GM18873 (cell line): Measurements from ENCODE around the gene ADH4.
"Not testable (repeated sequence)": the region's sequence is repeated elsewhere in the genome, so short reads cannot be mapped to it uniquely, and the experiment has no call there.

ENCODE experiments used
- ATAC-seq: cut with Tn5 transposase; IDR thresholded peaks from one replicate; pipeline ENCODE4 v1.9.1; 2021; ENCODE audit warnings: mild to moderate bottlenecking, moderate library complexity, moderate number of reproducible peaks; ENCODE audit not compliant: unreplicated experiment, low FRiP score

Gene ADH4

DNA sequence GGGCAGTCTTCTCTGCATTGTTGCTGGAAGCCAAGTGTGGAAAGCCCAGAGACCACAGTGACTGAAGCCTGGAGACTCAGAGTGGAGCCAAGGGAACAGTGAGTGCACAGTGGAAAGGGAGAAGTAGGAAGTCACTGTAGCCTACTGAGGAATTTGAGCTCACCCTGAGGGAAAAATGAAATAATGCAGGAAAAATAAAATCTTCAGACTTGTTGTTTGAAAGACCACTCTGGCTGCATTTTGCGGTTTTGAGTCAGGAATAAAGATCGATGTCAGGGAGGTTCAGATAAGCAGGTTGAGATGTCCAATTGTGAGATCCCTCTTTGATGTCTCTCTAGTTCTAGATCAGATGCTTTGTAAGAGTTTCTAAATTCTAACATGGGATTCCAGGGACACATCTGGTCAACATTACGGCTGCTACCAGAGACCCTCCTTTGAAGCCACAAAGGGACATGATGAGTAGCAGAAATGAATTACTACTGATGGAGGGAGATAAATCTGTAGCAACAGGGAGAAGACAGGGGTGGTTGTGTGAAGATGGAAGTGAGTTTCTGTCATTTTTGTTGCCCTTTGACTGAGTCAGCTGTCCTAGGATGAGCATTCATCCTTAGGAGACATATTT lies 8.4 kb downstream of the ADH4 start:
- ATAC-seq: no peak

GRCh38 chr4:99134586-99134985 lies 9.5 kb downstream of the ADH4 start:
- no peak for ATAC-seq

GRCh38 chr4:99131378-99131777 lies 12.7 kb downstream of the ADH4 start:
- no peak for ATAC-seq

- ATAC-seq: no peak
Measured at GRCh38 chr4:99126376-99126775, 17.7 kb downstream of the ADH4 start.

GRCh38 chr4:99121008-99121407 lies 23.1 kb downstream of the ADH4 start:
- ATAC-seq: no peak

DNA sequence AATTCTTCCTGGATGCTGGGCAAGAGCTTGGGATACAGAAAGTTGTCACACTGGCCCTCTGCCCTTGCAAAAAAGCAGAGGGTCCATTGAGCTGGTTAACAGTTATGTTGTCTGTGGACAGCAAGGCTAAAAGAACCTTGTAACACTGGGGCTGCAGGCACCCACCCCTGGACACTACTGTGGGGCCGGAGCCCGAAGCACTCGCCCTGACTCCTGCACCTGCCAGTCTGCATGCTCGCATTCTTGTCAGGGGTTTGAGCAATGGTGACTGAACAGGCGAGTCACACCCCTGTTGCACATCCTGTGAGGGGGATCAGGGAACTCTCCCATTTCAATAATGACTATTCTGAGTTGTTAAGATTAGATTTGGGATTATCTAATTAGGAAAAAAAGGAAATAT lies 23.6 kb downstream of the ADH4 start:
- no peak for ATAC-seq

GRCh38 chr4:99117876-99118693 lies 26.0 kb downstream of the ADH4 start:
- ATAC-seq: no peak

GRCh38 chr4:99117122-99117841 lies 26.8 kb downstream of the ADH4 start:
- ATAC-seq: not testable (repeated sequence)

- ATAC-seq: not testable (repeated sequence)
Measured at GRCh38 chr4:99109286-99109685, 34.8 kb downstream of the ADH4 start.

DNA sequence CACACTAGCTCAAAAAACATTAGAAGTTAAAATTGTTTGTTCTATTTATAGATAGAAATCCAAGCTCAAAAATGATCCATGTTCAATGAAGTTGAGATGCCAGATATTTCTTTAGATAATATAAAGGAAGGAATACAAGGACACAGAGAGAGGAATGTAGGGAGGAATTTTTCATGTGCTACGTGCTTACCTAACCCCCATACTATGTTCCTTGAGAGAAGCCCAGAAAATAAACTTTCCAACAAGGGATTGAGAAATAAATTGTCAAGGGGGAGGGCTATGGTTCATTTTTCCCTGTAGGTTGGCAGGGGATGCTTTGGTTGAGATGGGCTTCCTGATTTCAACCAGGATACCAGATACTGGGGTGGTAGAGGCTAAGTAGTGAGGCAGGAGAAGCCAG lies 39.9 kb downstream of the ADH4 start:
- no peak for ATAC-seq

DNA sequence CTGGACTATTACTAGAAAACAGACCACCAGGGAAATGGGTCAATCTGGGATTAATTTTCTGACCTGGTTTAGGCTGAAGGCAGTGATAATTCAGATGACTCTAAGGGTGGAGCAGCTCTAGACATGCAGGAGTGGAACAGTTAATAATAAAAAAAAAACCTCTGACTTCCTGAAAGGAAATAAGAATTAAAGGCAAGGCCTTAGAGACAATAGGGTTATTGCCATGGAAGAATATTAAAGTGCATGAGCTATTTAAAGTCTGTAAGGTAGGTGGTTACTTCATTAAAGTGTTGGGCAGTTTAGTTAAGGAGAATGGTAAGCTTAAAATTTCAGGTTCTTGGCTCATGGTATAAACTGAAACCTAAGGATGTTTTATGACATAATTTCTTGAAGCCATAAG lies 40.9 kb downstream of the ADH4 start:
- no peak for ATAC-seq

- ATAC-seq: no peak
Measured at GRCh38 chr4:99102634-99103033, 41.5 kb downstream of the ADH4 start.

DNA sequence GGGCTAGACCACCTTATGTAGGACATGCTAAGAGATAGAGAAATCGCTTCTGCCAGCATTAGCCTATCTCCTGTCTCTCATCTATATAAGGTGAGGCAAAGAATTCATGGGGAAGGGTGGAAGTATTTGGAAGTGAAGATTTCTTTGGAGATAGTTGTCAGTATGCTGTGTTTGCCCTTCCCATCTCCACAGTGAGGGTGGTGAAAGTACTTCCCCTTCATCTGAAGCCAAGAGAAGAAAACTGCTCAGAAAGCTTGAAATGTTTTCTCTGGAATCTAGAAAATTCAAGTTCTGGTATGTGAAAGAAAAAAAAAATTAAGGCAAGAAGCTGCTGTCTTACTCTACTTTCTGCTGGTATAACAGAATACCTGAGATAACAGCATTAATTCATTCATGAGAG lies 43.2 kb downstream of the ADH4 start:
- no peak for ATAC-seq

DNA sequence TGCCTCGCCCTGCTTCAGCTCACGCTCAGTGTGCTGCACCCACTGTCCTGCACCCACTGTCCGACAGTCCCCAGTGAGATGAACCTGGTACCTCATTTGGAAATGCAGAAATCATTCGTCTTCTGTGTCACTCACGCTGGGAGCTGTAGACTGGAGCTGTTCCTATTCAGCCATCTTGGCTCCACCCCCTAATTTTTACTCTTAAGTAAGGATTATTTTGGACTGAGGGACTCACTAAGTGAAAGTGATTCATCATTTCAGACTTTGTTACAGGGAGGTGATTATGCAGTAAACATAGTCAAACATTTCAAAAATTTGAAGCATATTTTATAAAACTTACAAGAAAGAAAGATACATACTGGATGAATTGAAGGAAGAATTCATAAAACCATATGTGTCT lies 44.3 kb downstream of the ADH4 start:
- ATAC-seq: not testable (repeated sequence)

DNA sequence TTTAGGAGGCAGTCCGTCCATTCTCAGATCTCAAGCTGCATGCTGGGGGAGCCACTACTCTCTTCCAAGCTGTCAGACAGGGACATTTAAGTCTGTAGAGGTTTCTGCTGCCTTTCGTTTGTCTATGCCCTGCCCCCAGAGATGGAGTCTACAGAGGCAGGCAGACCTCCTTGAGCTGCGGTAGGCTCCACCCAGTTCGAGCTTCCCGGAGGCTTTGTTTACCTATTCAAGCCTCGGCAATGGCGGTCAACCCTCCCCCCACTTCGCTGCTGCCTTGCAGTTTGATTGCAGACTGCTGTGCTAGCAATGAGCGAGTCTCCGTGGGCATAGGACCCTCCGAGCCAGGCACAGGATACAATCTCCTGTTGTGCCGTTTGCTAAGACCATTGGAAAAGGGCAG lies 44.8 kb downstream of the ADH4 start:
- no peak for ATAC-seq

GRCh38 chr4:99091841-99092240 lies 52.3 kb downstream of the ADH4 start:
- not testable (repeated sequence) for ATAC-seq

- ATAC-seq: no peak
Measured at GRCh38 chr4:99091216-99091575, 52.9 kb downstream of the ADH4 start.

GRCh38 chr4:99090481-99091215 lies 53.4 kb downstream of the ADH4 start:
- ATAC-seq: no peak

DNA sequence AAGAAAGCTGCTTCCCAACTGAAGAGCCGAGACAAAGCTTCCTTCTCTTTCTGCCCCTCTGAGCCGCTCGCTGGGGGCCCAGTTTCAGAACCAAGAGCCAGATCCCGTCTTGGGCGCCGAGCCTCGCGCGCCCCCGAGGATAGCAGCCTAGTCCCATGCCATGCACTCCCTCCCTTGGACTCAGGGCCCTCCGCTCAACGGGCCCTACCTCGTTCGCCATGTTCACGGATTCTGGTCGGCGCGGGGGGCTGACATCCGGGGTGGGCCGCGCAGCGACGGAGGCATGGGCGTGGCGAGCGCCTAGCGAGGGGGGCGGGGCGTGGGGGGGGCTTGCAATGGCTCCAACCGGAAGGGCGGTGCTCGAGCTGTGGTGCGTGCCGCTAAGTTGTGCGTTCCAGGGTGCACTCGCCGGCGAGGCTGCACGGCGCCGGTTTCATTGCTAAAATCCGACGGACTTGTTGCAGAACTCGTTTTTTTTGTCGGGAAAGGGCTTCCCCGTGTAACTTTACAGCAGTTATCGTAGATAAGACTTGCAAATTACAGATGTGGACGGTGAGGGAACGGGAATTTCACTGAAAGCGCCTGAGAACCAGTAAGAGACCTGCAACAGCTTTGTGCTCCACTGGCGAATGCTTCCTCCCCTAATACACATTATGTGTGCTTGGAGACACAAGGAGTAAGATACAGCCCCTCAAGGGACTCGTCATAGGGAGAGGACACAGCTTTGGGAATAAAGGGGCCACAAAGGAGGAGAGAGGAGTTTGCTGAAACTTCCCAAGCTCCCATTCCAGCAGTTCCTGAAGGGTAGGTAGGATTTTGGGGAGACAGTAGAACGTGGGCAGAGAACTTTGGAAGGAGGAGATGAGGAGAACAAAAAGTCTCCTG lies 55.4 kb downstream of the ADH4 start, which contains the start of gene ADH5:
TSS of gene ADH5 (minus strand) at position 308 of the 885 bp plus-strand sequence. CDS start at position 220, 88 bp downstream.
- ATAC-seq: peak; percentile 81

DNA sequence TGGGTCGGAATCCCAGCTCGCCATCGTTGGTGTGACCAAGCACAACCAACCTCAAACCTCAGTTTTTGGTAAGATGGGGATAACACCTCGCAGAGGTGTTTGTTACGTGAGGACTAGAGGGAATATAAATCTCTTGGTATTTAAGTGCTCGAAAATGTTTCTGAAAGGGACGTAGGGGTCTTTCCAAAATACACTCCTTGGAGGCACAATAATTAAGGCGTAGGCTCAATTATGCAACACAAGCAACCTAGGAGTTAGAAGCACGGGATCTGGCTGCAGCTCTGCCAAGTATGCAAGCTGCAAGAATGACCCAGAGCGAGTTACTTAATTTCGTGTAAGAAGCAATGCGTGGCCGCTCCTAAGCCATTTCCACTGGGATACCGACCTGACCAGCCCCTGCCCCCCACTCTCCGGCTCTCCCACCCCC lies 56.1 kb downstream of the ADH4 start:
- ATAC-seq: peak; percentile 24
